ENCODE results near the gene WIPI1. TPM values are rescaled to one million over a fixed set of nuclear protein-coding genes. Genes with fewer than 3 reads are reported as not detected.

WIPI1 gene
- total RNA-seq, 1 experiment from 2014 or later = 38.4 TPM

DNA sequence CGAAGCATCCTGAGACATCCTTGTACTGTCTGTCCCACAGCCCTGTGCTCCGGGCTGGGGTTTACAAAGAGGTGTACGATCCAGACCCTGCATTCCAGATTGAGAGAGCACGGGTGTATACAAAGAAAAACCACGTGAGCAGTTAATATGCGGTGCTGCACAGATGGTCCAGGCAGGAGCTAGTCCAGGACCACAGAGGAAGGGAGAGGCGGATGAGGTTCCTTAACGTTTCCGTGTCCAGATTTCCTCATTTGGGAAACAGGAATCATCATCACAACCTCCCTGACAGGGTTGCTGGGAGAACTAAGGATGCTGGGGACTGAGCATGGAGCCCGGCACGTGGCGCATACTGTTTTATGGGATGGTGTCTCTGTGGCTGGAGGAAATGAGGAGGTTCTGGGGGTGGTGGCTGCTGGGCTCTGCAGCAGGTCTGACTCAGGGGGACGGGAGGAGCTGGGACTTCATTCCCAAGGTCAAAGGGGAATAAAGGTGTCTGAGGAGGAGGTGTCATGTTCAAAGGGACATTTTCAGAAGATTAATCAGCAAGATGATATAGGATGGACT lies 26.2 kb downstream of the WIPI1 start:
- POLR2A ChIA-PET = no interaction called here
- no peak overlapping the region for H3K4me3 Mint-ChIP-seq (ENCODE audit: unreplicated experiment)
- intact Hi-C loops (cut with micrococcal nuclease) = no loop called here
- BruUV-seq (replicated peaks) = no TSS peak
- H3K27me3 Mint-ChIP-seq (ENCODE audit: insufficient read depth, unreplicated experiment) = no peaks in the 10 kb centered on the region
- H3K27ac Mint-ChIP-seq (ENCODE audit: low read depth, unreplicated experiment) = no peak overlapping the region
- no peak for DNase-seq (ENCODE audit: unreplicated experiment)
- peaks cover 62% of the 10 kb centered on the region for H3K36me3 Mint-ChIP-seq (ENCODE audit: insufficient read depth, unreplicated experiment)
- CTCF ChIA-PET = interaction anchor here (0.6 to 8.0 kb wide), 4 partner anchors 16 to 168 kb away, joined by 3 to 78 read pairs (median 4); no protein-coding TSS in a partner anchor
- H3K9me3 Mint-ChIP-seq (ENCODE audit: unreplicated experiment) = no peaks in the 10 kb centered on the region
- TF ChIP-seq, protein P1, sequence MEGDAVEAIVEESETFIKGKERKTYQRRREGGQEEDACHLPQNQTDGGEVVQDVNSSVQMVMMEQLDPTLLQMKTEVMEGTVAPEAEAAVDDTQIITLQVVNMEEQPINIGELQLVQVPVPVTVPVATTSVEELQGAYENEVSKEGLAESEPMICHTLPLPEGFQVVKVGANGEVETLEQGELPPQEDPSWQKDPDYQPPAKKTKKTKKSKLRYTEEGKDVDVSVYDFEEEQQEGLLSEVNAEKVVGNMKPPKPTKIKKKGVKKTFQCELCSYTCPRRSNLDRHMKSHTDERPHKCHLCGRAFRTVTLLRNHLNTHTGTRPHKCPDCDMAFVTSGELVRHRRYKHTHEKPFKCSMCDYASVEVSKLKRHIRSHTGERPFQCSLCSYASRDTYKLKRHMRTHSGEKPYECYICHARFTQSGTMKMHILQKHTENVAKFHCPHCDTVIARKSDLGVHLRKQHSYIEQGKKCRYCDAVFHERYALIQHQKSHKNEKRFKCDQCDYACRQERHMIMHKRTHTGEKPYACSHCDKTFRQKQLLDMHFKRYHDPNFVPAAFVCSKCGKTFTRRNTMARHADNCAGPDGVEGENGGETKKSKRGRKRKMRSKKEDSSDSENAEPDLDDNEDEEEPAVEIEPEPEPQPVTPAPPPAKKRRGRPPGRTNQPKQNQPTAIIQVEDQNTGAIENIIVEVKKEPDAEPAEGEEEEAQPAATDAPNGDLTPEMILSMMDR (IDR thresholded peaks at IDR 0.05; ENCODE audit: unreplicated experiment) = no peak
- peaks cover 5% of the 10 kb centered on the region for H3K4me1 Mint-ChIP-seq (ENCODE audit: insufficient read depth, unreplicated experiment)

GRCh38 chr17:68429881-68430280 lies 27.4 kb downstream of the WIPI1 start:
- H3K36me3 Mint-ChIP-seq (ENCODE audit: insufficient read depth, unreplicated experiment) = peaks cover 59% of the 10 kb centered on the region

DNA sequence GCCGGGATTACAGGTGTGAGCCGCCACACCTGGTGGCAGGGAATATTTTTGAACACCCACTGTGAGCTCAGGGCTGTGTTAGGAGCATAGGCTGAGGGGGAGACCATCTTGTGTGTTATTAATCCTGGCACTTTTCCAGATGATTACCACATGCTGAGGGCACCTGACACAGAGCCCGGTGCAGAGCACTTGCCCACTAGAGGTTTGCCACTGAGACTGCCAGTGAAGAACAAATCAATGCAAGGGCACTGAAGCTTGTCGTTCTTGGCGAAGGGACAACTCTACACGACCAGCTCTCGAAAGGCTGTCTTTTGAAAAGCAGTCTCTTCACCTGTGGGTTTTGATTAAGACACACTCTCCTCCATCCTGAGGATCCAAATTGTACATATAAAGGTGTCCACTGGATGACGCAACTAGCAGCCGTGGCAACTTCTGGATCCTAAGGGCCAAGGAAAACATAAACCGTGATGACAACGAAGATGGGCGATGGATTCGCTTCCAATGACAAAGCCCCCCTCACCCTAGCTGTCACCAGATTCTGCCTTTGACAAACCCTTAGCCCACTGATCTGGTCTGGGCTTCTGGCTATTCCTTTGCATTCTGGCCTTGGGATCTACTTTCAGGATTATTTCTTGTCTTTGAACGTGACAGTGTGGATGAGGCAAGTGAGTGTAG lies 28.7 kb downstream of the WIPI1 start:
- ChIA-PET CTCF (interaction anchor here (0.6 to 1.6 kb wide), 4 partner anchors 8 to 408 kb away, joined by 3 to 7 read pairs (median 4); no protein-coding TSS in a partner anchor), POLR2A (interaction anchor here (0.5 to 0.6 kb wide), 4 partner anchors 52 to 1755 kb away, joined by 3 read pairs; no protein-coding TSS in a partner anchor)
- peaks cover 50% of the 10 kb centered on the region for H3K36me3 Mint-ChIP-seq (ENCODE audit: insufficient read depth, unreplicated experiment)
- TF ChIP-seq, protein P1 (IDR thresholded peaks at IDR 0.05; ENCODE audit: unreplicated experiment) = no peak
- BruUV-seq (replicated peaks) = no TSS peak
- peak; percentile 1 for DNase-seq (ENCODE audit: unreplicated experiment)
- no peak overlapping the region for H3K4me3 Mint-ChIP-seq (ENCODE audit: unreplicated experiment)
- H3K9me3 Mint-ChIP-seq (ENCODE audit: unreplicated experiment) = no peaks in the 10 kb centered on the region
- no peak overlapping the region for H3K27ac Mint-ChIP-seq (ENCODE audit: low read depth, unreplicated experiment)
- no peaks in the 10 kb centered on the region for H3K4me1 Mint-ChIP-seq (ENCODE audit: insufficient read depth, unreplicated experiment)
- intact Hi-C loops (cut with micrococcal nuclease) = no loop called here
- no peaks in the 10 kb centered on the region for H3K27me3 Mint-ChIP-seq (ENCODE audit: insufficient read depth, unreplicated experiment)

More at GRCh38 chr17:68429881-68430280, 27.4 kb downstream of the WIPI1 start:
- Mint-ChIP-seq H3K9me3 (ENCODE audit: unreplicated experiment) (no peaks in the 10 kb centered on the region), H3K27me3 (ENCODE audit: insufficient read depth, unreplicated experiment) (no peaks in the 10 kb centered on the region), H3K4me1 (ENCODE audit: insufficient read depth, unreplicated experiment) (no peaks in the 10 kb centered on the region), H3K27ac (ENCODE audit: low read depth, unreplicated experiment) (no peak overlapping the region), H3K4me3 (ENCODE audit: unreplicated experiment) (no peak overlapping the region)
- no TSS peak for BruUV-seq (replicated peaks)
- TF ChIP-seq, protein P1 (IDR thresholded peaks at IDR 0.05; ENCODE audit: unreplicated experiment) = no peak
- intact Hi-C loops (cut with micrococcal nuclease) = no loop called here
- CTCF ChIA-PET = interaction anchor here (0.9 kb wide), 1 partner anchor 133 kb away, joined by 3 read pairs; no protein-coding TSS in a partner anchor
- POLR2A ChIA-PET = no interaction called here
- no peak for DNase-seq (ENCODE audit: unreplicated experiment)

GRCh38 chr17:68427575-68427974 lies 29.7 kb downstream of the WIPI1 start:
- H3K27me3 Mint-ChIP-seq (ENCODE audit: insufficient read depth, unreplicated experiment) = no peaks in the 10 kb centered on the region
- no peaks in the 10 kb centered on the region for H3K9me3 Mint-ChIP-seq (ENCODE audit: unreplicated experiment)
- peaks cover 45% of the 10 kb centered on the region for H3K36me3 Mint-ChIP-seq (ENCODE audit: insufficient read depth, unreplicated experiment)
- intact Hi-C loops (cut with micrococcal nuclease) = no loop called here
- H3K4me3 Mint-ChIP-seq (ENCODE audit: unreplicated experiment) = no peak overlapping the region
- no peak for DNase-seq (ENCODE audit: unreplicated experiment)
- no peaks in the 10 kb centered on the region for H3K4me1 Mint-ChIP-seq (ENCODE audit: insufficient read depth, unreplicated experiment)
- TF ChIP-seq, protein P1 (IDR thresholded peaks at IDR 0.05; ENCODE audit: unreplicated experiment) = no peak
- no TSS peak for BruUV-seq (replicated peaks)
- POLR2A ChIA-PET = no interaction called here
- CTCF ChIA-PET = interaction anchor here (0.6 to 1.6 kb wide), 4 partner anchors 8 to 164 kb away, joined by 3 to 7 read pairs (median 4); no protein-coding TSS in a partner anchor
- no peak overlapping the region for H3K27ac Mint-ChIP-seq (ENCODE audit: low read depth, unreplicated experiment)
